Fibroblast of skin of abdomen (primary cell): ENCODE measurements around the gene VCAN. TPM values are rescaled to one million over a fixed set of nuclear protein-coding genes. Genes with fewer than 3 reads are reported as not detected.
A peak's percentile ranks its signal among the peaks of the same experiment; 100 is the strongest.
"Not testable (repeated sequence)": the region's sequence is repeated elsewhere in the genome, so short reads cannot be mapped to it uniquely, and the experiment has no call there.

Experiments
- DNase-seq: peaks from one replicate; pipeline ENCODE4 v3.0.0-alpha.2; 2013
- polyA plus RNA-seq, 2 experiments: library from polyadenylated mRNA; unstranded; fragments of 120-200 nt; gene quantifications; one replicate each; pipeline ENCODE4 v1.2.1, GENCODE V29; 2013; ENCODE audit not compliant: insufficient read length in 2 of 2

VCAN gene
- 343 TPM for polyA plus RNA-seq (2013, experiment 1 of 2; ENCODE audit: insufficient read length)
- polyA plus RNA-seq (2013, experiment 2 of 2; ENCODE audit: insufficient read length): 329 TPM

DNA sequence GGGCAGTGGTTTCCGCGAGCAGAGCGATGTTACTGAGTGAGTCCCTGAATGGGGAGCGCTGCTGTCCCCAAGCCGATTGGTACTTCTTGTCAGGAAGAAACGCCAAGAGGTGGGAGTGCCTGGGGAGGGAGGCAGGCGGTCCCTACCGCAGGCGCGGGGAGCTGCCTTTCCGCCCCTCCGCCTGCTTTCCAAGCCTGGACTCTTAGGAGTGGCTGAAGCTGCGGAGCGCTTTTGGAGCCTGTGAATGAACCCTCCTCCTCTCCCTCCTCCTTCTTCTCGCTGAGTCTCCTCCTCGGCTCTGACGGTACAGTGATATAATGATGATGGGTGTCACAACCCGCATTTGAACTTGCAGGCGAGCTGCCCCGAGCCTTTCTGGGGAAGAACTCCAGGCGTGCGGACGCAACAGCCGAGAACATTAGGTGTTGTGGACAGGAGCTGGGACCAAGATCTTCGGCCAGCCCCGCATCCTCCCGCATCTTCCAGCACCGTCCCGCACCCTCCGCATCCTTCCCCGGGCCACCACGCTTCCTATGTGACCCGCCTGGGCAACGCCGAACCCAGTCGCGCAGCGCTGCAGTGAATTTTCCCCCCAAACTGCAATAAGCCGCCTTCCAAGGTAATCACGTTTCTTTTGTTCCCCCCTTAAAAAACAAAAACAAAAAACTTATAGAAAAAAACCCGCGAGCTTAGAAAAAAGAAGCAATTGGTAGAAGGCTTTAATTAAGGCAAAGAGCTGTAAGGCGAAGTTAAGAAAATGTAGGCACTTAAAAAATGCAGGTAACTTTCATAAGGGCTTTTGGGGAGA lies at the start of gene VCAN:
VCAN (plus strand) TSS at position 340 of the 808 bp plus-strand sequence. CDS start 11,775 bp downstream, outside the sequence.
- peak; percentile 93 for DNase-seq

DNA sequence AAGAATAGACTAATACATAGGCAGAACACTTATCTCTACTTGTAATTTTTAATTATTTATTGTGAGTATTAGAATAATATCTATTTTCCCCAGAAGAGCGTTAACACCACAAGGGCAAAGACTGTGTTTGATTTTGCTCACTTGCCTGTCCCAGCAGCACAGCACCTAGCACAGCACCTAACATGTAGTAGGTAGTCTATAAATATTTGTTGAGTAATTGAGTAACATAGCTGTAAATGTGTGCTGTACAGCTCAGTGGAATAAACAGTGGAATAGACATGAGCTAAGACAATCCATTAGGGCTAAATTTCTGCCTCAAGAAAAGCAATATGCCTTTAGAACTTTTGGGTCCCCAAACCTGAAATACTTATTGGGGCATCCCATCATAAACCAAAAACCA lies 49.3 kb upstream of the VCAN start:
- no peak for DNase-seq

DNA sequence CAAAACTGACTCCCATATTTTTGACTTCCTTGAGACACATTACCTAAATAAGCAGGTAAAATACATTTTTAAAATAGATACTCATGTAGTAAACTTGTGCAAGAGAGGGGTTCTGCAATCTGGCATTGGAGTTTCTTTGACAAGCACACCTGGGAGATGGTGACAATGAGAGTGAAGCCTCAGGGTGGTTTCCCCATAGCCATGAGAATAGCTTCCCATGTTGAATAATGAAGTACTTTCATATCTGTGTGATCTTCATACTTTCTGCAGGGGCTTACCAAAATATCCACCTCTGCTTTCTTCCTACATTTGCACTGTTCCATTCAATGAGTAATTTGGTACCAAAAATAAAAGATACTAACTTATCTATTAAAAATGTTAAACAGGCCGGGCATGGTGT lies 44.7 kb upstream of the VCAN start:
- DNase-seq: no peak

DNA sequence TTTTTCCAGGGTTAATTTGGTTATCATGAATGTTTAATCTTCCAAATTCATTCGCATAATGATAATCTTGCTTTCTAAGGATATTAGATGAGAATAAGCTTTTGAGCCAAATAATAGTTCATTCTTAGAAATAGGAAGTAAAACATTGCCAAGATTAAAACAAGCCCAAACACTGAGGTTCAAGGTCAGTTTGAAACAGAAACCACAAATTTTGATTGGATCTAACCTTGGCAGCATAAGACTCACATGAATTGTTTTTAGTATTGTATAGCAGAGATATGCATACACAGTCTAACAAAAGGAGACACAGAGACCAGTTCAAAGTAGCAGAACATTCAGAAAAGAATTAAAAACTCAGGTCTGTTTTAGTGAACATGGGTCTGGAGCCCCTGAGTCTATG lies 43.4 kb upstream of the VCAN start:
- no peak for DNase-seq

DNA sequence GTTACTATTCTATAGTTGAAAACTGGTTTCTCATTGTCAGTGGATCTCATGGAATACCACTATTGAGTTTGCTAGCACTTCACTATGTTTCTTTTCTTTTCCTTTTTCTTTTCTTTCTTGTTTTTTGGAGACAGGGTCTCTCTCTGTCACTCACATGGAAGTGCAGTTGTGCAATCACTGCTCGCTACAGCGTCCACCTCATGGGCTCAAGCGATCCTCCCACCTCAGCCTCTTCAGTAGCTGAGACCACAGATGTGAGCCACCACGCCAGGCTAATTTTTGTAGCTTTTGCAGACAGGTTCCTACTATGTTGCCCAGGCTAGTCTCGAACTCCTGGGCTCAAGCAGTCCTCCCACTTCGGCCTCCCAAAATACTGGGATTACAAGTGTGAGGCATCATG lies 42.7 kb upstream of the VCAN start:
- no peak for DNase-seq

DNA sequence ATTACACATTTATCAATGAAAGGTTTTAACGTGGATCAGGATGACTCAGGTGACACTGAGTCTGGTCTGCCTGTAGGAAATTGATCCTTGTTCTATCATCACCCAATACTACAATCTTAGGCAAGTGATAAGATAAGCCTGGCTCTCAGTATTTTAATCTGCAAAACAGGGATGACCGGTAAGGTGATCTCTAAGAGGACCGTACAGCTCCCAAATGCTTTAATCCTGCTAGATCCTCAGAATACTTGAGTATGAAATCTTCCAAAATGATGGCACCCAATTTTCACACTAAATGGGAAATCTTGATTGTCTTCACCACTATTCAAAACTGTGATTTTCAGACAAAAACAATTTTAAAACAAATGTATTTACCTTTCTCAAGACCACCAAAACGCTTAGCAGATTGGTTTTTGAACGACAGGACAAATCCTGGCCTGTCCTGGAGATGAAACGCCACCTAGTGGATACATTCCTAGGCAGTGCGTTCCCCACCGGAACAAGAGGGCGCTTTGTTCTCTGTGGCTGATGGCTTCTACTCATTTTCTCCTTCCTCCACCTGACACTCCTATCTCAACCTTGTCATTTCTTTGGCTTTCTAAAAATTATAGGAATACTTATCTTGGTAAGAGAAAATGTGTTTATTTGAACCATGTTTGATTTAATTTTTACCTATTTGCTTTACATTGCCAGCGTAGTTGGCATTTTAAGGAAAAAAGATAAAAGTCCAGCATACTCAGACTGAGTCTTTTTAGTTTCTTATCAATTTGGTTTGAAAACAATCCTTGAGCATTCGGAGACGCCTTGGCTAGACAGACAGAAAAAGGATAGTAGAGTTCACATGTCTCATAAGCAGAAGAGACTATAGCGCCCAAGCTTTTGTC lies 41.2 kb upstream of the VCAN start:
- DNase-seq: peak; percentile 62

DNA sequence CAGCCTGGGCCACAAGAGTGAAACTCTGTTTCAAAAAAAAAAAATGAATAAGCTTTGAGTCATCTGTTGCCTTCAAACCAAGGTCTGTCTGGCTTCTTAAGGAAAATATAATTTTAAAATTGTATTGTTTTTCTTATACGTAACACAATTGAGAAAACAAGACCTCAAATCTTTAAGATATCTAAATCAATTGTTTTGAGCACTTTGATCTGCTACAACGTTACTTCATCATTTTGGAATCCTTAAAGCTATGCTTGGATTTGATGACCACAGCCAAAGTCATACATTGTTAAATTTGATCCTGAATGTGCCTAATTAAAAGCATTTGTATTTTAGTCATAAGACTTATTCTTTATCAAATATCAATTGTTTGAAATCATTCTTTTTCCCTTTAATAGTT lies 37.7 kb upstream of the VCAN start:
- peak; percentile 69 for DNase-seq

DNA sequence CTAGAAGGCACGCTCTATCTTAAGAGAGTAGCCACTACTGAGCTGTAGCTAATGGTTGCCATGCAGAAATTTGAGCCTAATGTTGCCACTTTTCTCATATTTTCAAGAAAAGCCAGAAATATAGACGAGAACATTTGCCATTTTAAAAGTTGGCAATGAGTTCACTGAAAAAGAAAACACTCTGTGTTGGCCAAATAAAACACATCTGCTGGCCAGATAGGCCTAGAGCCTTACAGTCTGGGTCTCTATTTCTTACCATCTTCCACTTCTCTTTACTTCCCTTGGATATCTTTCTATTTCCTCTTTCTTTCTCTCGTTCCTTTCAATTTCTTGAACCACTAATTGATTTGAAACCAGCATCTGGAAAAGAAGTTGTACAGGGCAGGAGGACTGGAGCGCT lies 36.6 kb upstream of the VCAN start:
- DNase-seq: no peak

DNA sequence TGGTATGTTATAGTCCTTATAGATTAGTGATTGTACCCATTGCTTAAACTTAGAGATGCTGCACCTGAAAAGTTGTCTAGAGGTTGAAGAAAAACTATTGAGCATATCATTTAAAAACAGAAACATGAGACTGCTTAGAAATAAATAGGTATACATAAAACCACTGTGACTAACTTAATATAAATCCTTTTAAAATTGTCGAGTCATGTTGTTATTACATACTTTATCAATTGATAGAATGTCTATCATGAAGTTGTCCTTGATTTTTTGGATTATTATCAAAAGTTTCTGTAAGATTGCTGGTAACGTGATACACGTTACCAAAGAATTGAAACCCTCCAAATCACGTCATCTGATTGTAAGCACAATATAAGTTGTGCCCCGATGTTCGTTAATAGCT lies 35.3 kb upstream of the VCAN start:
- DNase-seq: no peak

DNA sequence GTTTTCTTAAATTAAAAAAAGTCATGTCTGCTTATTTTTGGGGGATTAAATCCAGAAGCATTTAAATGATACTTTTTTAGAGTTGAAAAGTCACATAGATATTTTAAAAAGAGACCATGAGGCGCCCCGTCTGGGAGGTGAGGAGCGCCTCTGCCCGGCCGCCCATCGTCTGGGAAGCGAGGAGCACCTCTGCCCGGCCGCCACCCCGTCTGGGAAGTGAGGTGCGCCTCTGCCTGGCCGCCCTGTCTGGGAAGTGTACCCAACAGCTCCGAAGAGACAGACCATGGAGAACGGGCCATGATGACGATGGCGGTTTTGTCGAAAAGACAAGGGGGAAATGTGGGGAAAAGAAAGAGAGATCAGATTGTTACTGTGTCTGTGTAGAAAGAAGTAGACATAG lies 33.8 kb upstream of the VCAN start:
- not testable (repeated sequence) for DNase-seq

DNA sequence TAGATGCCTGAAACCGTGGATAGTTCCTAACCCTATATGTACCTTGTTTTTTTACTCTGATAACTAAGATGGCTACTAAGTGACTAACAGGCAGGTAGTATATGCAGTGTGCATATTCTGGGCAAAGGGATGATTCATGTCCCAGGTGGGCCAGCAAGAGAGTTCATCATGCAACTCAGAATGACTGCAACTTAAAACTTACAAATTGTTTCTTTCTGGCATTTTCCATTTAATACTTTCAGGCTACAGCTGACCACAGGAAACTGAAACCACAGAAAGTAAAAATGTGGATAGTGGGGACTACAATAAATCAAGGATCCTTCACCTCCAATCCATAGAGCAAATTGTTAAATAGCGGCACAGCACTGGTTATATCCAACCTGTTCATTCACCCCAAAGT lies 30.7 kb upstream of the VCAN start:
- DNase-seq: peak; percentile 30

DNA sequence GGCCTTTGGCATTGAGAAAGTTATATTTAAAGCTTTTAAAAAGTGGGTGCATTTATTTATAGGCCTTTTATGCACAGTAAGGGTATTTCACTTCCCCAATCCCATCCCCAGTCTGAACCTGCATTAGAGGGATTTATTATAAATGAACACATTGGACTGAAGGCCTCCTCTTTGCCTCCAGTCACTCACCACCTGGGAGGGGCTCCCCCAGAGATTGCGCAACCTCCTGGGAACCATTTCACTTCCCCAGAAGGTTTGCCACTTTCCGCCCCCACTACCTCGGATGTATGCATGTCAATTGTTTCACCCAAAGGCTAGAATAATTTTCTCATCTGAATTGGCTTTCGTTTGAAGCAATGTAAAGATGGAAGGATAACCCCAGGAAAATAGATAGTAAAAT lies 29.8 kb upstream of the VCAN start:
- no peak for DNase-seq

DNA sequence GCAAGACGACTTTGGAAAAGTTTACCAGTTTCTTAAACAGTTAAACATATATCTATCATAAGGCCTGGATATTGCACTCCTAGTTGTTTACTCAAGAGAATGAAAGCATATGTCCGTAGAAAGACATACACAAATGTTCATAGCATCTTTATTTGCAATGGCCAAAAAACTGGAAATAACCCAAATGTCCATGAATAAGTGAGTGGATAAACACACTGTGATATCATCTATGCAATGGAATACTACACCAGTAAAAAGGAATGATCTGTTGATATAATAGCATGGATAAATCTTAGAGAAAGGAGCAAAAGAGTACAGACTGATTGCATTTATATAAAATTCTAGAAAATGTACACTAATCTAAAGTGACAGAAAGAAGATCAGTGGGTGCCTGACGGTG lies 28.0 kb upstream of the VCAN start:
- no peak for DNase-seq

DNA sequence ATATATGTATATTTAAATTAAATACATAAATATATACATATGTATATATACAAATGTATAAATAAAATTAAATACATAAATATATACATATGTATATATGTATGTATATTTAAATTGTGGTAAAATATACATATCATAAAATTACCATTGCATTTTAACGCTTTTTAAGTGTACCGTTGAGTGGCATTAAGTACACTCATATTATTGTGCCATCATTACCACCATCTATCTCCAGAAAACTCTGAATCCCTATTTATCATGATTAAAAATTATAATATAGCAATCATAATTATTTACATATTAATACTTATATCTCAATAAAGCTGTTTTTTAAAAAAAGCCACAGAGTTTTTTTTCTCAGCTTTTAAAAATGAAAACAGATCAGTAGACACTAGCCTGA lies 27.1 kb upstream of the VCAN start:
- DNase-seq: no peak

DNA sequence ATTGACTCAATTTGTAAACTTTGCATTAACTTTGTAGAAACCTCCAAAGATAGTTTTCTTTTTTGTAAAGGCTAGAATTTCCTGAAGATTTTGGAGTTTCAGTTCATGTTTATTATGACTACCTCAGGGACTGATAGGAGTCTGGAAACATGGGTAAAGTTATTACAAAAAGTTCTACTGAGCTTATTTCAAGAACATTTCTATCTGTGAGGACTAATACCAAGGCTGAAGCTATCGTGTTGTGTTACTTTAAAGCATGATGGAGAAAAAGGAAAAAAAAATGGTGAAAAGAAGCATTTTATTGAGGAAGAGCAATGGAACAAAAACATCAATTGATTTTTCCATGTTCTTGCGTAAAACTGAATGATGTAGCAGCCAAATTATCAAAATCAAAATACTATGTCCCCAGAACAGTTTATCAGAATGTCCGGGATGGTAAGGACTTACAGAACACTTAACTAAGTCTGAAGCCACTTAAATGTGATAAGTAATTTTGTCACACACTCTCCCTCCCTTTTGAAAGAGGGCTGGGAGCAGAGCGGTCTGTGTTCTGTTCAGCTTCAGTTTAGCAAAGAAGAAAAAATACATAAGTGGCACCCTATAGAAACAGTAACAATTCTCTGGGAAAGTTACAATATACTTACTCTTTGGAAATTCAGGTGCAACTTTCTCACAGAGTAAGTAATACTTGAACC lies 25.1 kb upstream of the VCAN start:
- DNase-seq: no peak

DNA sequence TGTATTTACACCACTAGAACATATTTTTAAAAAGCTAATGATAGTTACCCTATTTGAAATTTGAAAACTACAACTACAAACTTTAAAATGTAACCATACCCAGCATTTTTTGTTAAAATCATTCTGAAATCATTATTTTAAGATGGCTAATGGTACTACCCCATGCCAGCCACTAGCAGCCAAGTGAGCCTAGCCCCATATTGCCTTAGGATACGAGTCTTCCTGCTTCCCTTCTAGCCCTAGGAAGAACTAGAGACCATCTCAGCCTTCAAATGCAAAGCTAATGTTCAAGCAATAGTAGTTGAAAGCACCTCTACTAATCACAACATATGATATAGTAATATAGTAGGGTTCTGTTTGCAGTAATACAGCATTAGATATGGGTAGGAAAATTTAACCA lies 24.0 kb upstream of the VCAN start:
- DNase-seq: no peak

DNA sequence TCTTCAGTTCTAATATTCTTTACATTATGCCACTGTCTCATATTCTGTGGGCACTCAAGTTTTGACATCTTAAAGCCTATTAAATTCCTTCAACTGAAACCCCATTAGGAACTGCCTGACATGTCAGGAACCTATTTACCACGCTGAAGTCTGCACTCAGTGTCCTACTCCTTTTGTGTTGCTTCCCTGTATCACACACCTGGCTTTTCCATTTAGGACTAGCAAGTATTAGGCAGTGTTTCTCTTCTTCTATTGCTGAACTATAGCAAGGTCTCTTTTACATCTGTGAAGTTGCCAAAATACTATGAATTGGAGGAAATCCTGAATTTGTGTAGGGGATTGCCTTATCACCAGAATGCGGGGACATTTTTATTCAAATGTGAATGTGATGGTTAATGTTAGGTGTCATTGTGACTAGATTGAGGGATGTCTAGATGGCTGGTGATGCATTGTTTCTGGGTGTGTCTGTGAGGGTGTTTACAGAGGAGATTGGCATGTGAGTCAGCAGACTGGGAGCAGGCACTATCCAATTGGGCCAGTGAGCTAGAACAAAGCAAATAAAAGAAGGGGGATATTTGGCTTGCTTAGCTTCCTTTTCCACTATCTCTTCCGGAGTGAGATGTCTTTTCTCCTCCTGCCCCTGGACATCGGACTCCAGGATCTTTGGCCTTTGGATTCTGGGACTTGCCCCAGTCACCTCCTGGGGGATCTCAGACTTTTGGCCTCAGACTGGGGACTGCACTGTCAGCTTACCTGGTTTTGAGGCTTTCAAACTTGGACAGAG lies 21.2 kb upstream of the VCAN start:
- DNase-seq: no peak

DNA sequence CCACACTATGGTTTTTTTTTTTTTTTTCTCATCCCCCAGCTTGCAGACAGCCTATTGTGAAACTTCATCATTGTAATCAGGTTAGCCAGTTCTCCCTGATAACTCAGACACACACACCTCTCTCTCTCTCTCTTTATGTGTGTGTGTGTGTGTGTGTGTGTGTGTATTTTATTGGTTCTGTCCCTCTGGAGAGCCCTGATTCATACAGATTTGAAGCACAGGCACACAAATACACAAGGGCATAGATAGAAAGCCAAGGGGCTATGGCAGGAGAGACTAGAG lies 20.6 kb upstream of the VCAN start:
- no peak for DNase-seq

DNA sequence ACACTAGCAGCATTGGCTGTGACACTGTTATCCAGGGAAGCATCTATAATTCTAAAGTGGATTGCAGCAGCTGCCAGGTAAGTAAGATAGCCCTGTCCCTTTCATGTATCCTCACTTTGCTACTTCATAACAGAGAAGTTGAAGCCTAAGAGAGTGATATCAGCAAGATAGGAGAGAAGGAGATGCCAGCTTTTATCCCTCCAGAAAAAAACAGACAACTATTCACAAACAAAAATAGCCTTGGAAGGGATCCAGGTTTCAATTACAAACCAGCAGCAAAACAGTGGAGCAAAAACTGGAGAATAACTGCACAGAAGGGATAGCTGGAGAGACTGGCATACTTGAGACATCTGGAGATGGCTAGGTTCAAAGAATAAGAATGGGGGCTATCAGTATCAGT lies 19.6 kb upstream of the VCAN start:
- no peak for DNase-seq

DNA sequence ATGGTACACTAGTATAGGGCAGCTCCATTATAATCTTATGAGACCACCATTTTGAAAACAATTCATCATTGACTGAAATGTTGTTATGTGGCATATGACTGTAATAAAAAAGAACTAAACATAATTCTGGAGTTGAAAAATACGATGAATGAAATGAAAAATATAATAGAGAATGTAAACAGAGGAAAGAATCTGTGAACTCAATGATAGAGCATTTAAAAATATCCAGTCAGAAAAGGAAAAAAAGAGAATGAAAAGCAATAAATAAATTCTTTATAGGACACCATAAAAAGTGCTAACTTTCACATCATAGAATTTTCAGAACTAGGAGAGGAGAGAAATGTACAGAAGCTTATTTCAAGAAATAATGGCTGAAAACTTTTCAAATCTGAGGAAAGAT lies 17.6 kb upstream of the VCAN start:
- no peak for DNase-seq

DNA sequence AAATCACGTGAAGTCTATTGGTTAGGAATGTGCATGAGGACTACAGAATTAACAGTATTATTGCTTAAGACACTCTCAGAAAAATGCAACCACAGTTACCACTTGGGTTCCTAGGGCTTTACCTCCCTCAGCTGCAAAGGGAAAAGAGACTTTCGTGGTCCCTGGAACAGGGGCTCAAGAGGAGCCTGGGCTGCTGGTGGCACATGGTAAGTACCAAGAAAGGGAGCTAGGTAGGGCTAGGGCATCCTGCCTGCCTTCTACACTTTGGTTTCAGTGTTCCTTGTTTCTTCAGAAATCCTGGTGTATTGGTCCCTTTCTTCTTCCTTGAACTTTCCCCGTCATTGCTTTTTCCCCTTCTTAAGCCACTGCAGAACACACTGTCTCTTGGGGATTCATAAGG lies 7.3 kb upstream of the VCAN start:
- no peak for DNase-seq

DNA sequence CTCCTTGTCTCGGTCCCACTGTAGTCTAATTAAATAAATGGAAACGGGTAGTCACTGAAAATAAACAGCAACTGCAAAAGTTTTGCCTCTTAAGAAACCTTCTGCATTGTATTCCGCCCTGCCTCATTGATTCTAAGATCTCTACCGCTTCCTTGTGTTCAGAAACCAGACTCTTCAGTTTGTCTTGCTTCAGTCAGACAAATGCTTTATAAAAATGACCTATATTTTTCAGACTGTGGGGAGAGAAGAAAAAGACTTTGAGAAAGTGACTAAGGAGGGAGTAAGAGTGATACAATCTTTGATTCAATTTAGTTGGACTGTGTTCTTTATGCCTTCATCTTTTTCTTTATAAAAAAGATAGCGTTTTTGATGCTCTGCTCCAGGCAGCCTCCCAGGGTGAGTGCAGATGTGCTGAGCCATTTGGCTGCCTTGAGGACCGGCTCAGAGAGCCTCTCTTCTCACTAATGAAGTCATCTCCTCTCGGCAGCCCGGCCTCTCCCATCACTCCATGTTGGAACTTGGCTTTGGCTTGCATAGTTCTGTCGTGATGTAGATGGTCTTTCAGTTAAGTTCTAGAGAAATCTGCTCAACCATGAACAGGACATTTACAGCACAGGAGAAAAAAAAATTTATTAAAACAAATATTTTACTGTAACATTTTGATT lies 4.0 kb upstream of the VCAN start:
- peak; percentile 79 for DNase-seq
